Cortex of kidney (tissue), 1 donor: ENCODE results near the gene IGFBPL1.
"Not testable (repeated sequence)": the region's sequence is repeated elsewhere in the genome, so short reads cannot be mapped to it uniquely, and the experiment has no call there.

Experiments
- DNase-seq: peaks from one replicate; lab custom pipeline; 2025; lab: John Stamatoyannopoulos, UW

IGFBPL1 gene

DNA sequence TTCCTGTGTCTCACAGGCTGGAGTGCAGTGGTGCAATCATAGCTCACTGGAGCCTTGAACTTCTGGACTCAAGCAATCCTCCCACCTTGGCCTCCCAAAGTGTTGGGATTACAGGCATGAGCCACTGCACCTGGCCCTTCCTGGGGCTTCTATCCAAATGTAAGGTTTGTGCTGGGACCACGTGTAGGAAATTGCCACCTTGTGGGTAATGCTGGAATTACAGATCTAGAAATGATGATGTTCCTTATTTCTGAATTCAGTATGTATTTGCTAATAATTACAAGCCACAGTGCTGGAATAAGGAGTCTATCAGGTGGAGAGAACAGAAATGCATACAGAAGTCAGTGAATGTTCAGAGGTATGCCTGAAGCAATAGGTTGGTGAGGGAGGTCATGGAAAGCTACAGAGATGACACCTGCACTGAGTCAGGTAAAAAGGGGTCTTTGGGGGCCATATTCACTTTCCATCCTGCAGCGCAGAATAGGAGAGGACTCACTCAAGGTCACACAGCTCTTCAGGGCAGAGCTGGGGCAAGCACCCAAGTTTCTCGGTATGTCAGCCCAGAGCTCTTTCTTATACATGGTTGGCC, 8.8 kb upstream of the IGFBPL1 start:
- no peak for DNase-seq

DNA sequence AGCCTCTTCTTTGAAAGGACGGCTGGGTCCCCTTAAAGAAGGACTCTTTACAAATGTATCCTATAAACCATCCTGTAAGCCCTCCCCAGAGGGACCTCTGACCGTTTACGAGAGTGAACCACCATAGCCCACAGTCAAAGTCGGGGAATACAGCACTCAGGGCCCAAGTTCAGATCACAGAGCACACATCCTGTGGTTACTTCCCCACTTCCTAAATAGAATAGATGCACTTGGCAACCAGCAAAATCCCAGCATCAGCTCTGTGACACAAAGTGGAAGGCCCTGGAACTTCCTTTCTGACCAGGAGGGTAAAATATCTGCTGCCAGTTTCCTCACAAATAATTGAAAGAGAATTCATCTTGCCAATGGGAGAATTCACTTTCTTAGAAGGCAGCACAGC, 6.9 kb upstream of the IGFBPL1 start:
- no peak for DNase-seq

DNA sequence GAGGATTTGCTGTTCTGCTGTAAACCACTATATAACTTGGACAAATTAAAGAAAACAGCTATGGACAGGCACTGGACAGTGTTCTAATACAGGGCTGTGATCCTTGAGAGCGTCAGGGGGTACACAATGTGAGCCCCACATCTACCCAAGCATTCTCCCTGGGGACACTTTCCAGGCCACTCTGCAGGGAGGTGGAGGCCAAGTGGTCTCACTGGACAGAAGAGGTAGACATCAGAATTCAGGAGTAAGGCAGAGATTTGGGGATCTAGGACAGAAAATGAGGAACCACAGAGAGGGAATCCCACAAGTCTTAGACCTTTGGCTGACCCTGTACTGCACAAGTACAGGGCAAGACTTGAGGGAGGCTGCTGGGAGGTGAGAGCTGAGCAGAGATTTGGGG, 3.8 kb upstream of the IGFBPL1 start:
- DNase-seq, result no peak

DNA sequence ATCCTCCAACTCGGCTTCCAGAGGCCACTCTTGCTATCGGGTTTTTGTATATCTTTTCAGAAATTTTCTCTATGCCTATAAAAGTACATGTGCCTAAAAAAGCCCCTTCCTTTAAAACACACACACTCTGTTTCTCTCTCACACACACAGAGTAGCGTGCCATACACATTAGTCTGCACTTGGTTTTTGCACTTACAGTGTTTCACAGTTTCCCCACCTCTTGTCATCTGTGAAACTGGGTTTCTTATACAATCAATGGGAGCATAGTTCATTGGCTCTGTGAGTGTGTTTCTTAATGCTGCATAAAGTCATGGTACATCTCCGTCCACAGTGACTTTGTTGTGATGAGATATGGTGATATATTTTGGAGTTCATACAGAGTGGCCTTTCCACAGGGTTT, 664 bp upstream of the IGFBPL1 start:
- DNase-seq, result no peak

DNA sequence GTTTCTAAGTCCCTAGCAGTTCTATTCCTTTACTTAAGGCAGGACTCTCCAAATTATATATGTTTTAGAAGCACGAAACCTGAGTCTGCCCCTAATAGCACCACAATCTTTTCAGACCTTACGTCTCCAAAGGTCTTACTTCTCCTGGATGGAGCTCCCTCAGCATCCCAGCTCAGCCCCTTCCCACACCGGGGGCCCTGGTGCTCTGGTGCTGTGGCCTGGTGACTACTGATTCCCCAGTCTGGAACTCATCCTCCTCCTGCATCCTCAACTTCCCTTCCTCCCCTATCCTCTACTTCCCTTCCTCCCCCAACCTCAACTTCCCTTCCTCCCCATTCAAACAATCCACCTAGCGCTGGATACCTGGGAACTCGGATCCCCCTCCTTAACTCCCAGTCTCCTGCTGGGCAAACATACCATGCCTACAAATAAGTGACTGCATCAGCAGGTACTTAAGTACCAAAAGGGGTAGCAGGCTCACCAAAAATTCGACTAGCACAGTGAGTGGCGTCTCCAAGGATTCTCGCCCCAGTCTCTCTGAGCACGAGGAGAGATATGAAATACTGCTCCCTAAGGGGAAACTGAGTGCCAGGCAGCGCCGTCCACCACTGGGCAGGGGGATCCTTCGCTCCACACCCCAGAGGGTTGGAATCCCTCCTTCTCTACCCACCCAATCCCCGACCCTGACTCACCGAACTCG, 831 bp downstream of the IGFBPL1 start:
- no peak for DNase-seq

DNA sequence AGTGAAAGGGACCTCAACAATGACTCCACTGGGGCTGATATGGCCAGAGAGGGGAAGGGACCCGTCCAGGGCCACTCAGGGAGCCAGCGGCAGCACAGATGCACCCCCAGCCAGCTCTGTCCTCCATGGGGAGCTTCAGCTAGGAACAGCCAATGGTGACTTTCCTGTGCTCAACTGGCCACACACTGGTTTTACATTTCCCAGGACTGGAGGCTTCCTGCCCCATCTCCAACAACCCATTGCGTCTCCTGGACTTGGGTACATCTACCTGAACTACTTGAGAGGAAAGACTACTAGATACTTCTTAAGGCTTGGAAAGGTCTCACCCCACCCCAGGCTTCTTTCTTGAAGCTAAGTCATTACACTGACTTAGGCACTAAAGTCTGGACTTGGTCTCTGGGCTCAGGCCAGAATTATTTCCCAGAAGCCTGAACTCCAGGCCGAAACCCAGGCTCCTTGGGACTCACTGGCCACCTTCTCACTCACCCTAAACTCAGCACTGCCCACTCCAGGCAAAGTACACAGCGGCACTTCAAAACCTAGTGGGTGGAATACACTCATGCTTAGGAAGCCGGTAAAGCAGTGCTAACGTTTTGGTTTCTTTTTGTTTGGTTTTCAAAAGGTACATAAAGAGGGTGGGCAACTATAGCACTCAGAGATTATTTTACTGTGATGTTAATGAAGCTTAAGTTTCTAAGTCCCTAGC, 1.5 kb downstream of the IGFBPL1 start:
- no peak for DNase-seq

DNA sequence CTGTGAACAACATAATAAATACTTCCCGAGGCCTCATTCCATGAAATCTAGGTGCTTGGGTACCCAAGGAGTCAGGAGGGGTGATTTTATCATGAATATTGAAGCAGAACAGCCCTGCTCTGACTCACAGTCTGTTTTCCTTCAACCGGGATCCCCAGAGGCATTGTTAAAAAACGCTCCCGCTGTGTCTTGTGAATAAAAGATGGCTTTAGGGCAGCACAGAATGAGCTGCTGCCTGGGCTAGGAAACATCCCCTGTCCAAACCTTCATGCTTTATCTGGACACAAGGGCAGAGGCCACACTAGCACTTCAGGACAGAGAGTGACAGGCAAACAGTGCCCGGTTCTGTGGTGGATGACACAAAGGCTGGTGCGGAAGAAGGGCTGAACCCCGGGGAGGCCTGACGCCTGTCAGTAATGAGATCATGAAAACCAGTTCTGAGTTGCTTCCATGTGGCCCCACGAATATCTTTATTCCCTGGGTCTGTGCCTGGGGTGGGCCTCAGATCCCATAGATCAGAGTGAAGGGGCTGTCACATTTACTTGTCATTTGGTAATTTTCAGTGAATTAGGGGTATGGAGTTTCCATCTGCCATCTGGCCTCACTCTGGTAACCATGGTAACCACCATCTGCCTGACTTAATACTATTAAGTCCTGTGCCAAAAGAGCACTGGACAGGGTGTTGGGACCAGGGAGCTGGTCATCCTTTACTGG, 2.6 kb downstream of the IGFBPL1 start:
- no peak for DNase-seq

DNA sequence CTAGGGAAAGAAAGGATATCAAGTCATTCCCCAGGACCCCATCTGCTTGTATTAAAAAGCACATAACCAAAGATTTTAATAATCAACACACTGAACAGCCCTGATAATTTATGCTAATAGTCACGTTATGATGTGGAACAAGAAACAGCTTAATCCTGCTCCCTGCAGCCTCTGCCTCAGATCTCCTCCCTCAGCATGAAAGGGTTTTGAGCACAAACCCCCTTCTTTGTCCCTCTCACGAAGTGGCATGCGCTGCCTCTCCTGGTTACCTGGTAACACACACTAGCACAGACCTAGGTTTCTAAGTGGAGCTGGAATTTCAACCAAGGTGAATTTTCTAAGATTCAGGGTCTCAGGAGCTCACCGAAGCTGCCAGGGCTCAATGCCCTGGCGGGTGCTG, 5.1 kb downstream of the IGFBPL1 start:
- DNase-seq, result no peak

DNA sequence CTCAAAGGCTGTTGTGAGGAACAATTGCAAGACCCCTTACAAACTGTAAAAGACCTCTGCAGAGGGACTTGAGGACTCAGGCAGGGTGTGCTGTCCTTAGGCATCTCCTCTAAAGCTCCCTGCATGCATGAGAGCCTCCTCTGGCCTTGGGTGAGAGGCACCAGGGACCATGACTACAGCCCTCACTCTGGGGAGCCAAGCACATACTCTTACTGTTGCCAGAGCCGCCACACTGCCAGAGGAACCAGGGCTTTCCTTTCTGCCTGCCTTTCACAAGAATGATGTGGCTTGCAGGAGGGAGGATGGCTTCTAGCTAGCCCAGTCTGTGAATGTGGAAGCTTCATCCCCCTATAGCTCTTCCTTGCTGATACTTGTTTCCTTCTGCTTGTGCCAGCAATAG, 5.9 kb downstream of the IGFBPL1 start:
- no peak for DNase-seq

DNA sequence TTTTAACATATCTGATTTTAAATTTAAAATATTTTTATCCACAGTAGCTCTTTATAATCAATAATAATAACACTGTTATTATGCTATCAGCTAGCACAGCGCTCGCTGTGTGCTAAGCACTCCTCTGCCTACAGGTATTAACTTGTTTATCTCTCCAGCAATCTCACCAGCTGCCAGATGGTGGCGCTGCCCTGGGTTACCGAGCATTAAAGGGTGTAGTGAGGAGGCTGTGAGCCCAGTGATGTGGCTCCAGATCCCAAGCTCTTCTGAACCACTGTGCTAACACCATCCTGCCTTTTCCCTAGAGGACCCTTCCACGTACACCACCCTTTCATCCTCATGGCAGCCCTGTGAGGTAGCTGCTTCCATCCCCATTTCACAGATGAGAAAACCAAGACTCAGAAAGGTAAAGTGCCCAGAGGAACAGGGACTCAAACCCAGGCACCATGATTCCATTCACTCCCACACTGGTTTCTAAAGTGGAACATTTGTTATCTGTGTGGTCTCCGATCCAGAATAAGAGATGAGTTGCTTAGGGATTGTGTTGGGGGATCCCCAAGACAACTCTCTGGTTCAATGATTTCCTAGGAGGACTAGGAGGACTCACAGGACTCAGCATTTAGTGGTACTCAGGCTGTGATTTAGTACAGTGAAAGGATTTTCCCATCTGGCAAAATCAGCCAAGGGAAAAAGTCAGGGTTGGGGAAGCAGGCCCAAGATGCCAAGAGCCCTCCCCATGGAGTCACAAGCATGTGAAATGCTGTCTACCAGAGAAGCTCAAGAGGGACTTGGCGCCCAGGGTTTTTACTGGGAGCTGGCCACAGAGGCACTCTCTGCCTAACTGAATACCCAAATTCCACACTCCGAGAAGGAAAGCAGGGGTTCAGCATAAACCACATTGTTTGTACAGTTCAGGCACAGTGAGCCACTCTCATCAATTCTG, 7.0 kb downstream of the IGFBPL1 start:
- no peak for DNase-seq

DNA sequence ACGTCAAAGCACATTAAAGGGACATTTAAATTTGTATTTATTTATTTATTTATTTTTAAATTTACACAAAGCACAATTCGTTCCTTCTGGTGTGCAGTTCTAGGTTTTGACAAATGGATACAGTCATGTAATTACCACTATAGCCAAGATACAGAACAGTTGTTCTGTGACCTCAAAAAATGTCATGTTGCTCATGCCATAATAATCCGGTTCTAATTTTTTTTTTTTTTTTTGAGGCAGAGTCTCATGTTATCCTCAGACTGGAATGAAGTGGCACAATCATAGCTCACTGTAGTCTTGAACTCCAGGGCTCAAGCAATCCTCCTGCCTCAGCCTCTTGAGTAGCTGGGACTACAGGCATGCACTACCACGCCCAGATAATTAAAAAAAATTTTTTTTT, 7.8 kb downstream of the IGFBPL1 start:
- DNase-seq, result no peak

DNA sequence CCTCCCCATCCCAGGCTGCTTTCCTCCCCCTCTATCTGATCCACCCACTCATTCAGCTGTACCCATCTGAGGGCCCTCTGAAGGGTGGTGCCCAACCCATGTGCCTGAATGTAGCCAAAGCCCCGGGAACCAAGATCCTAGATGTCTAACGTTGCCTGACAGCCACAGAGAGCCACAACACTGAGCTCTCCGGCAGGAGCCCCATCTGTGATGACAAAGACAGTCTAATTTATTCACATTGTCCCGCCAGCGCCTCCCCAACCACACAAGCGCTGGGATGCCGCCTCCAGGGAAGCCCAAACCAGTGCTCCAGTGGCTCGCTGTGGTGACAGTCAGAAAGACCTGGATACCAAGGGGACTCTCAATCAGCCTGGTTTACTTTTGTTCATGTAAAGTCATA, 8.4 kb downstream of the IGFBPL1 start:
- DNase-seq, result no peak

DNA sequence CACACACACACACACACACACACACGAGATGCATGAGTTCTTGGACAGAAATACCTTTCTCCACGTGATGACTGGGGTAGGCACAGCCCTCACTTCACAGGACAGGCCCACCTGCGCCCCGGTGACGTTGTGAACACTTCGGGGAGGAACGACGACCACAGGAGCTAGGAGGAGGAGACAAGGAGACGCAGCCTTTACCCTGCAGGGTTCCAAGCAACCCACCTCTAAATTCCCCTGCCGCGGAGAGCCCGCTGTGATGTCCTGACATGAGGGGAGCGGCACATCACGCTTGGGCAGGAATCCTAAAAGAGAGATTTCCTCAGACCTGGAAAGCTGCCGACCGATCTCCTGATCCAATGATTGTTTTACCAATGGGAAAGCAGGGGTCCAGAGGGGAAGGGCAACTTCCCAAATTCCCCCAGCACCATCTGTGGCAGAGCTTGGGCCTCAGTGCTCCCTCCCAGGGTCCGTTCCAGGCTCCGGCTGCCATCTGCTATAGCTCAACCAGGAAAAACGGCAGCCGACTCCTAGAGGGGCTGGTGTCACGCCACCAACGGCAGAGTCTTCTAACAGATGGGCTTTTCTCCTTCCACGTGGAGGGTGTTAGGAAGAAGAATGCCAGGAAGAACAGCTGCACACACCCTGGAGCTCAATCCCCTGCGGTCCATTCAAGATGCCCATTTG, 10.1 kb downstream of the IGFBPL1 start:
- no peak for DNase-seq

DNA sequence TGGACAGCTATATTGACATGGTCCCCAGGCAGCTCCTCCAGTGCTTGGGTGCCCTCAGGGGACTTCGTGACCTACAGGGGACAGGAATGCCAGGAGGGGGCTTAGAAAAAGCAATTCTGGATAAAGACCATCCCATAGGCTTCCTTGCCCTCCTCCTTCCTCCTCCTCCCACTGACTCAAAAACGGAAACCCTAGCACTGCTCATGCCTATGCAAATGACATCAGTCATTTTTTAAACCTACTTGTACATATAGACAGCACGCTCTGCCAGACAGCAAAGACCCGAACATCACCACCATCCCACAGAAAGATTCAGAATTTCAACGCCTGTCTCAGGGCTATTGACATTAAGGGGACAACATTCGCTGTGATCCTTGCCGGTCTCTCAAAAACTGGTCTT, 11.0 kb downstream of the IGFBPL1 start:
- DNase-seq, result no peak

DNA sequence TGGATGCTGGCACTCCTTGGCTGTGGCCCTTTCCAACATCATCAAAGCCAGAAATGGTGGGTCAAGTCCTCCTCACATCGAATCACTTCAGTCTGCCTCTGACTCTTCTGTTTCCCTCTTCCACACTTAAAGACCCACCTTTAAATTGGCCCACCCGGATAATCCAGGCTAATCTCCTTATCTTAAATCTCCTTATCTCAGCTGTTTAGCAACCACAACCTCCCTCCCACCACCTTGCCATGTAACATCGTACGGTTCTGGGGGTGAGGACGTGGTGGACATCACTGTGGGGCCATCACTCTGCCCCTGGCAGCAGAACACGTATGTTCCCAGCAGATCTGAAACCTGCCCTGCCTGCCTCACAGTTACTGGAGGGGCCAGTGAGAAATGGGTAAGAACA, 11.5 kb downstream of the IGFBPL1 start:
- no peak for DNase-seq

DNA sequence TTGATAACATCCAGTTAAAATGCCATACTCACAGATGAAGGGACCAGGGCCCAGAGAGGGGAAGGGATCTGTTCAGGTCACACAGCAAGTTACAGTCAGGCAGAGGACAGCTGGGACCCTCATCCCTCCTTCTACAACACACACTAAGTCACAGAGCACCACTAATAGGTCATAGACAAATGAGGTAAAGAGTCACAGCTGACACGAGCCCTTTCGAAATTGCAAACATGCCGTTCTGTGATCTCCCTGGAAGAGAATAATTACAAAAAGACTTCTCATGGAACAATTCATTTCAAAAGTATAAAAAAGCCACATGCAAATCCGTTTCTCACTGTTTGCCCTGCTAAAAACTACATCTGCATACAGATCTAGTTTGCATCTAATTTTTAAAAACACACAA, 15.5 kb downstream of the IGFBPL1 start:
- no peak for DNase-seq

DNA sequence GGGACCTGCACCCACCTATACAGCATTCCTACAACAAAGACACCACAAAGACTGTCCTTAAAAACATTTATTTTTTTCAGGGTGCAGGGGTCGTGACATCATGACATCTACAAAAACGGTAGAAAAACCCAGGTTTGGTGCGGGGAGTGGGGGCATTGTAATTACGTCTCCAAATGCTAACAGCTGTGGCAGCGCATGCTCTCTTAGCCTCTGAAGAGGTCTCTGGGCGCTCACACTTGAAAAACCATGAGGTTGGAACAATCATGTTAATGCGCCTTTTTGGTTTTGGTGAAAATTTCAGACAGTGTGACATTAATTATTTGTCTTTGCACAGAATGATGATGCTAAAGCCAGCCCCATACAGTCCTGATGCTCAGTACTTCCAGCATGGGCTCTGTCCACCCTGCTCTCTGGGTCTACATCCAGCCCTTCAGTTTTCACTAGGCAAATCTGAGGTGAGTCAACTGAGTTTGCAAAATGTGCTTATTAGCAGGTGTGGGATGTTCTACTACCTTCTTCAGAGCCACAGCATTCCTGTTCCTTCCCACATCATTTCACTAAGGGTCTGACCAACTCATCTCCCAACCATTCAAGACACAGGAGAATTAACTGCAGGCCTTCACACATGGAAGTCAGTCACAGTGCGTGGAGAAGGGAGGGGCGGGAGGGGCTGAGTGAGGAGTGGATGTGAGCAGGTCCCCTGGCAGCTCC, 17.6 kb downstream of the IGFBPL1 start:
- DNase-seq, result no peak

DNA sequence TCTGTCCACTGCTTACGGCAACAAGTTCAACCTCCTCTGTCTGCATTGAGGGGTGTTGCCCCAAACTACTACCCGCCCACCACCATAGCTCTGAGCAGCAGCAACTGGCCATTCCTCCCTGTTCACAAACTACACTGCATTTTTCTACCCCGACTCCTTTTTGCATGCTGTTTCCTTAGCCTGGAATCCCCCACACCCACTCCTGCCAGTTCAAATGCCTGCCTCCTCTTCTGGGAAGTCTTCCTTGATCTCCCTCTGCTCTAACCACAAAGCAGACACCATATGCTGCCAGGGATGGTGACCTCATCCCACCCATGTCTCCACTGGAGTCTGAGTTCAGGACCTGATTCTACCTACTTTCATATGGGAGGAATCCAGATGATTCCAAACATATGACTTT, 18.5 kb downstream of the IGFBPL1 start:
- no peak for DNase-seq

DNA sequence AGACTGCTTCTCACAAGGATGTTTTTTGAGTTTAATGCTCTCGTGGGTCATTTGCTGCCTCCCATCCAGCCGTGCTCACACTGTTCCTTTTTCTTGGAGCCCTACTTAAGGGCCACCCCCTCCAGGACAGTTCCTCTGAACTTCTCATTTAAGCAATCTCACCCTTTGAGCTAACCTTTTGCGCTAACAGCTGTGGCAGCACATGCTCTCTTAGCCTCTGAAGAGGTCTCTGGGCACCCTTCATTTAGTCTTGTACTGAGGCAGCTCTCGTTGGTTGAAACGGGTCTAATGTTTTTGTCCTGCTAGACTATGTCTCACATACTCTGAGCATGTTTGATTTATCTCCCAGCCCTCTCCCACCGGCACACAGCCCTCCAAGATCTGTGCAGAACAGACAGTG, 19.9 kb downstream of the IGFBPL1 start:
- no peak for DNase-seq

DNA sequence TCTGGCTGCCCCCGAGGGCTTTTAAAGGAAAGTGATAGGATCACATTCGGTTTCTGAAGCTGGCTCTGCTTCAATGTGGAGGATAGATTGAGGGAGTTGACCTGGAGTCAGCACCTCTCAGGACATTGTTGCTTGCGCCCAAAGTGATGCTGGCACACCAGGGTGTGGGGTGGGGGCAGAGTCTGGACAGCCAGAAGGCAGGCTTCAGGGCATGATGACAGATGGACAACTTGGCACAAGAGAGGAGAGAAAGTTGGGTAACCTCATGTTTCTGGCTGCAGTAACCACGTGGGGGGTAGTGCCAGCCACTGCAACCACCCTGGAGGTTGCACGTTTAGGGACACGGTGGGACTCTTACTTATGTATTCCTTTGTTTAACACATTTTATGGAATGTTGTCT, 22.3 kb downstream of the IGFBPL1 start:
- DNase-seq, result no peak

DNA sequence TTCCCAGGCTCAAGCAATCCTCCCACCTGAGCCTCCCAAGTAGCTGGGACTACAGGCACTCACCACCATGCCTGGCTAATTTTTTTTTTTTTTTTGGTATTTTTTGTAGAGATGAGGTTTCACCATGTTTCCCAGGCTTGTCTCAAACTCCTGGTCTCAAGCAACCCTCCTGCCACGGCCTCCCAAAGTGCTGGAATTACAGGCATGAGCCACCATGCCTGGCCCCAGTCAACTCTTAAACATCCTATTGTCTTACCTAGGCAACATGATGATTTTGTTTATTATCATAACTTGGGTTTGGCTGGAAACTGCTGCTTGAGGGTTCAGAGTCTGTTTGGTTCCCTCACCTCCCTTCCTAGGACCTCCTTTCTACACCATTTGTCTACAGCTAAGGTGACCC, 25.1 kb downstream of the IGFBPL1 start:
- DNase-seq, result not testable (repeated sequence)
